IMR-90 (cell line): Measurements from ENCODE around the gene HYI. TPM values are rescaled to one million over a fixed set of nuclear protein-coding genes. Genes with fewer than 3 reads are reported as not detected.

Experiments
- ATAC-seq: fragments of 200-7000 bp; cut with Tn5 transposase; 2 replicates; pipeline ENCODE4 v1.9.1; 2020; ENCODE audit warnings: low read depth, mild to moderate bottlenecking, moderate library complexity
- BruUV-seq: library from RNA; stranded (reverse); fragments of 400-500 nt; replicated peaks from 2 replicates; lab custom pipeline; 2021; lab: Mats Ljungman, UMichigan
- CTCF ChIA-PET: fragments of 300-600 bp; formaldehyde crosslinking; extraction: SDS; loops from one replicate; lab custom pipeline; 2021; ENCODE audit warnings: antibody characterized with exemption; lab: Yijun Ruan, JAX
- POLR2A ChIA-PET: fragments of 300-600 bp; sonication (Branson Sonifier 250); formaldehyde crosslinking; loops from one replicate; lab custom pipeline; 2022; ENCODE audit warnings: antibody characterized with exemption; ENCODE audit not compliant: unreplicated experiment; lab: Charles Lee
- DNase-seq: peaks from one replicate; pipeline ENCODE4 v3.0.0; 2013
- H2AFZ ChIP-seq: replicated peaks from 2 replicates; pipeline ENCODE3; 2013; ENCODE audit warnings: low read length, mild to moderate bottlenecking; ENCODE audit not compliant: poor library complexity
- H2AK5ac ChIP-seq: 2 replicates; pipeline ENCODE4 v1.6.1; 2013; ENCODE audit warnings: low read depth, low read length, inconsistent platforms
- H2AK9ac ChIP-seq: replicated peaks from 2 replicates; pipeline ENCODE3; 2013; ENCODE audit warnings: mild to moderate bottlenecking, low read depth, low read length, moderate library complexity; ENCODE audit not compliant: poor library complexity
- H2BK120ac ChIP-seq: 2 replicates; pipeline ENCODE4 v1.6.1; 2013; ENCODE audit warnings: low read depth, low read length, inconsistent platforms
- H2BK15ac ChIP-seq: 3 replicates; pipeline ENCODE4 v1.6.1; 2013; ENCODE audit warnings: low read depth, low read length, inconsistent platforms
- H2BK20ac ChIP-seq: 2 replicates; pipeline ENCODE4 v1.6.1; 2013; ENCODE audit warnings: low read depth, mild to moderate bottlenecking, inconsistent platforms, low read length, moderate library complexity
- H2BK5ac ChIP-seq: 2 replicates; pipeline ENCODE4 v1.6.1; 2013; ENCODE audit warnings: mild to moderate bottlenecking, low read depth, low read length, inconsistent platforms; ENCODE audit not compliant: poor library complexity, severe bottlenecking
- H3K14ac ChIP-seq: replicated peaks from 2 replicates; pipeline ENCODE4 v1.6.1; 2013; ENCODE audit warnings: low read depth, low read length, inconsistent platforms
- H3K18ac ChIP-seq: 2 replicates; pipeline ENCODE4 v1.6.1; 2013; ENCODE audit warnings: low read depth, low read length, control low read depth
- H3K23ac ChIP-seq: 2 replicates; pipeline ENCODE4 v1.6.1; 2013; ENCODE audit warnings: low read depth, low read length, inconsistent platforms
- H3K27ac ChIP-seq: 2 replicates; pipeline ENCODE4 v1.5.1; 2013; ENCODE audit warnings: mild to moderate bottlenecking, control low read depth, low read length; ENCODE audit not compliant: insufficient read depth
- H3K27me3 ChIP-seq: 2 replicates; pipeline ENCODE4 v1.6.1; 2013; ENCODE audit warnings: low read length; ENCODE audit not compliant: control insufficient read depth, insufficient read depth
- H3K36me3 ChIP-seq: 2 replicates; pipeline ENCODE4 v1.6.1; 2013; ENCODE audit warnings: low read length, mixed read lengths; ENCODE audit not compliant: control insufficient read depth, insufficient read depth
- H3K4ac ChIP-seq: 2 replicates; pipeline ENCODE4 v1.6.1; 2013; ENCODE audit warnings: low read depth, low read length, inconsistent platforms
- H3K4me1 ChIP-seq: 2 replicates; pipeline ENCODE4 v1.6.1; 2013; ENCODE audit warnings: low read length, mixed read lengths; ENCODE audit not compliant: control insufficient read depth, insufficient read depth
- H3K4me2 ChIP-seq: 2 replicates; pipeline ENCODE4 v1.6.1; 2013; ENCODE audit warnings: low read depth, mild to moderate bottlenecking, control low read depth, low read length, moderate library complexity
- H3K4me3 ChIP-seq: 2 replicates; pipeline ENCODE4 v1.5.1; 2013; ENCODE audit warnings: low read depth, mild to moderate bottlenecking, control low read depth, low read length, moderate library complexity; ENCODE audit not compliant: insufficient read depth
- H3K56ac ChIP-seq: 2 replicates; pipeline ENCODE4 v1.6.1; 2013; ENCODE audit warnings: low read length, inconsistent platforms; ENCODE audit not compliant: insufficient read depth; ENCODE audit errors: extremely low read depth
- H3K79me1 ChIP-seq, 2 experiments: 2 replicates each; pipeline ENCODE4 v1.6.1; 2013; ENCODE audit warnings: low read length in 2 of 2, inconsistent platforms in 1 of 2, low read depth in 1 of 2
- H3K9ac ChIP-seq: 2 replicates; pipeline ENCODE4 v1.6.1; 2013; ENCODE audit warnings: low read depth, low read length, control low read depth
- H3K9me1 ChIP-seq: 2 replicates; pipeline ENCODE4 v1.6.1; 2013; ENCODE audit warnings: low read length, inconsistent platforms; ENCODE audit not compliant: insufficient read depth
- H3K9me3 ChIP-seq: 2 replicates; pipeline ENCODE4 v1.6.1; 2013; ENCODE audit warnings: low read length; ENCODE audit not compliant: control insufficient read depth, insufficient read depth
- H4K20me1 ChIP-seq: 2 replicates; pipeline ENCODE4 v1.6.1; 2013; ENCODE audit warnings: low read length, inconsistent platforms; ENCODE audit not compliant: insufficient read depth
- H4K5ac ChIP-seq: 2 replicates; pipeline ENCODE4 v1.6.1; 2013; ENCODE audit warnings: mild to moderate bottlenecking, low read depth, low read length, control low read depth
- H4K8ac ChIP-seq, 2 experiments: 2 replicates each; pipeline ENCODE4 v1.6.1; 2013; ENCODE audit warnings: low read depth in 2 of 2, low read length in 2 of 2, control low read depth in 1 of 2, inconsistent platforms in 1 of 2
- H4K91ac ChIP-seq: 2 replicates; pipeline ENCODE4 v1.6.1; 2013; ENCODE audit warnings: low read depth, low read length, inconsistent platforms; ENCODE audit not compliant: insufficient read depth
- BHLHE40 ChIP-seq: fragments of 150-350 bp; IDR thresholded peaks from 2 replicates; pipeline ENCODE4 v1.6.1; 2016; ENCODE audit warnings: mild to moderate bottlenecking, low read depth, low read length
- CHD1 ChIP-seq: IDR thresholded peaks from 2 replicates; pipeline ENCODE4 v1.6.1; 2012; ENCODE audit warnings: low read depth, low read length, improper control_type of control experiment
- FOS ChIP-seq: fragments of 150-350 bp; IDR thresholded peaks from 2 replicates; pipeline ENCODE4 v1.6.1; 2016; ENCODE audit warnings: low read depth, low read length
- MAFK ChIP-seq: IDR thresholded peaks from 2 replicates; pipeline ENCODE4 v1.6.1; 2012; ENCODE audit warnings: low read depth, low read length, improper control_type of control experiment
- MAZ ChIP-seq: IDR thresholded peaks from 2 replicates; pipeline ENCODE4 v1.6.1; 2012; ENCODE audit warnings: low read depth, mild to moderate bottlenecking, low read length, improper control_type of control experiment, moderate library complexity, borderline replicate concordance
- RCOR1 ChIP-seq: IDR thresholded peaks from 2 replicates; pipeline ENCODE4 v1.6.1; 2012; ENCODE audit warnings: mild to moderate bottlenecking, low read length, improper control_type of control experiment; ENCODE audit not compliant: insufficient replicate concordance
- SMC3 ChIP-seq: fragments of 150-350 bp; IDR thresholded peaks from 2 replicates; pipeline ENCODE4 v1.6.1; 2016; ENCODE audit warnings: low read depth, mild to moderate bottlenecking, antibody characterized with exemption, low read length, moderate library complexity
- USF2 ChIP-seq: fragments of 150-350 bp; IDR thresholded peaks from 2 replicates; pipeline ENCODE4 v1.6.1; 2017; ENCODE audit warnings: mild to moderate bottlenecking, antibody characterized with exemption, low read length, low read depth
- WGBS, 2 experiments: methylation state at CpG; one replicate each; pipeline versions ENCODE4 v1.1.5 to v1.1.7; 2013; ENCODE audit warnings: missing lambda C conversion rate in 2 of 2; ENCODE audit not compliant: insufficient read length in 1 of 2; ENCODE audit errors: extremely low coverage in 2 of 2; 5-methylcytosine and 5-hydroxymethylcytosine counted together
- dilution Hi-C: fragments of 300-500 bp; cut with HindIII; formaldehyde crosslinking; loops from one replicate; pipeline ENCODE4 v1.14.3; 2018; ENCODE audit warnings: low sequenced_read_pairs; ENCODE audit not compliant: unreplicated experiment
- in situ Hi-C: fragments of 300-500 bp; cut with MboI; formaldehyde crosslinking; loops from 3 replicates; pipeline ENCODE4 v1.14.3; 2019; ENCODE audit warnings: low sequenced_read_pairs, inconsistent platforms, mixed read lengths
- intact Hi-C: fragments of 100-400 bp; cut with micrococcal nuclease; formaldehyde crosslinking; loops from 2 replicates; pipeline ENCODE4 v1.10.0; 2022
- polyA plus RNA-seq, 3 experiments: library from polyadenylated mRNA; depleted of rRNA; stranded (reverse); fragments of >200 nt; gene quantifications; 2 replicates each; pipeline ENCODE4 v1.2.3, GENCODE V29; 2012; ENCODE audit warnings: low replicate concordance in 1 of 3
- total RNA-seq: library from RNA; depleted of rRNA; stranded (reverse); fragments of >200 nt; gene quantifications from 2 replicates; pipeline ENCODE4 v1.2.3, GENCODE V29; 2012

The HYI gene
- total and polyA plus RNA-seq, 2 of the 4 experiments (the other 2 are of a cell fraction) = 21.5 to 53.7 TPM

DNA sequence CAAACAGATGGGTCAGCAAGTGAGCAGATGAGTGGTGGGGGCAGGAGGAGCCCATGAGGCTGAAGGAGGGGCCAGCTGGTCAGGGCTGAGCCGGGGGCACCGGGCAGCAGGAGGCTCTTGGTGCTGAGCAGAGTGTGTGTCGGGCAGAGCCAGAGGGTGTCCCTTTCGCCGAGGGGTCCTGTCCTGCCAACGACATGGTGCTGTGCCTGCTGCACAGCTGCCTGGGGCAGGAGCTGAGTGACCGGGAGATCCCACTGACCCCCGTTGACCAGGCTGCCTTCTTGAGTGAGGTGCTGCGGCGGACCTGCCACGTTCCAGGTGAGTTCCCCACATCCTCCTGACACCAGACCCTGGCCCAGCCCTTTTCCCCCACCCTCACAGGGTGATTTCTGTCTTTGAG lies 27.5 kb downstream of the HYI start:
- no peak overlapping the region for H4K5ac ChIP-seq
- no peak overlapping the region for H3K14ac ChIP-seq
- H3K9me3 ChIP-seq = no peaks in the 10 kb centered on the region
- H3K36me3 ChIP-seq = peaks cover 93% of the 10 kb centered on the region
- no peak overlapping the region for H2BK20ac ChIP-seq
- intact Hi-C loops = no loop called here
- no peak overlapping the region for H3K18ac ChIP-seq
- no peak overlapping the region for H2BK120ac ChIP-seq
- H3K56ac ChIP-seq = no peak overlapping the region
- H2AK9ac ChIP-seq = no peak overlapping the region
- 77% methylated on average over 6 of the region's 11 CpGs; no CpG with 5 or more reads in 1 of the 2 experiments for WGBS, 2 experiments
- no peak overlapping the region for H2BK15ac ChIP-seq
- no peak overlapping the region for H3K27ac ChIP-seq
- H3K9ac ChIP-seq = no peak overlapping the region
- ATAC-seq (no peak), DNase-seq (no peak)
- H2AK5ac ChIP-seq = no peak overlapping the region
- H3K9me1 ChIP-seq = peaks cover 20% of the 10 kb centered on the region; the same call in 1 of the 2 replicates
- no TSS peak for BruUV-seq
- POLR2A ChIA-PET = no interaction called here
- H3K23ac ChIP-seq = no peak overlapping the region
- H4K8ac ChIP-seq = no peak overlapping the region
- no peaks in the 10 kb centered on the region for H3K4me1 ChIP-seq
- in situ Hi-C loops = no loop called here
- H3K79me1 ChIP-seq = peaks cover 0 to 4% of the 10 kb centered on the region in 2 experiments; a peak in 1 of 4 replicates
- dilution Hi-C loops = no loop called here
- no peak overlapping the region for H3K4me2 ChIP-seq
- H2BK5ac ChIP-seq = no peak overlapping the region
- no peak overlapping the region for H3K4ac ChIP-seq
- H4K91ac ChIP-seq = no peak overlapping the region
- no peak overlapping the region for H3K4me3 ChIP-seq
- CTCF ChIA-PET = no interaction called here
- H2AFZ ChIP-seq = no peak overlapping the region
- H3K27me3 ChIP-seq = no peaks in the 10 kb centered on the region
- H4K20me1 ChIP-seq = no peaks in the 10 kb centered on the region; the same call in 1 of the 2 replicates
- TF ChIP-seq USF2 = no peak
- TF ChIP-seq FOS = no peak
- TF ChIP-seq RCOR1 = no peak
- no peak for TF ChIP-seq MAFK
- no peak for TF ChIP-seq MAZ
- TF ChIP-seq CHD1 = no peak
- no peak for TF ChIP-seq SMC3
- TF ChIP-seq BHLHE40 = no peak
